Transverse colon (tissue), 4 donors: ENCODE results near the gene TENT5C. TPM values are rescaled to one million over a fixed set of nuclear protein-coding genes. Genes with fewer than 3 reads are reported as not detected.

Source experiments
- DNase-seq: peaks from one replicate; pipeline ENCODE4 v3.0.0-alpha.2; 2019
- H3K27ac ChIP-seq, 4 donors: fragments of 200-600 bp; sonication (generic); 2 replicates each; pipeline ENCODE4 v1.5.1; 2016 to 2018; ENCODE audit warnings: inconsistent platforms in 4 of 4
- H3K27me3 ChIP-seq: fragments of 200-600 bp; sonication (generic); 2 replicates; pipeline ENCODE4 v1.5.1; 2017; ENCODE audit warnings: inconsistent platforms
- H3K36me3 ChIP-seq, 4 donors: fragments of 200-600 bp; sonication (generic); 2 replicates each; pipeline ENCODE4 v1.5.1; 2017 to 2019; ENCODE audit warnings: inconsistent platforms in 4 of 4
- H3K4me1 ChIP-seq, 4 donors: fragments of 200-600 bp; sonication (generic); 2 replicates each; pipeline ENCODE4 v1.5.1; 2017 to 2020; ENCODE audit warnings: inconsistent platforms in 4 of 4
- H3K4me3 ChIP-seq, 4 donors: fragments of 200-600 bp; sonication (generic); 1 replicate in 1 of 4; 2 replicates in 3 of 4; pipeline versions ENCODE4 v1.5.1 to v1.6.1; 2017 to 2019; ENCODE audit warnings: inconsistent platforms in 4 of 4
- H3K9me3 ChIP-seq, 2 donors: fragments of 200-600 bp; sonication (generic); 2 replicates each; pipeline ENCODE4 v1.5.1; 2017 to 2019; ENCODE audit warnings: inconsistent platforms in 2 of 2
- CTCF ChIP-seq, 5 experiments: fragments of 200-600 bp in 3 of 5; fragments of 450-650 bp in 2 of 5; sonication (generic) in 3 of 5; IDR thresholded peaks; 1 replicate in 2 of 5; 2 replicates in 3 of 5; pipeline ENCODE4 v1.5.1; 2016 to 2017; ENCODE audit warnings: antibody characterized with exemption in 5 of 5, inconsistent platforms in 3 of 5, mild to moderate bottlenecking in 2 of 5, moderate library complexity in 1 of 5
- EP300 ChIP-seq: sonication (generic); formaldehyde crosslinking; IDR thresholded peaks from one replicate; pipeline ENCODE4 v1.6.1; 2017; ENCODE audit warnings: antibody characterized with exemption, low read depth
- POLR2A ChIP-seq: fragments of 450-650 bp; IDR thresholded peaks from one replicate; pipeline ENCODE4 v1.6.1; 2016; ENCODE audit warnings: antibody characterized with exemption, mild to moderate bottlenecking, moderate library complexity
- POLR2AphosphoS5 ChIP-seq, 3 donors: sonication (generic); formaldehyde crosslinking; IDR thresholded peaks; one replicate each; pipeline ENCODE4 v1.6.1; 2016; ENCODE audit warnings: antibody characterized with exemption in 3 of 3
- WGBS, 2 donors: methylation state at CpG; one replicate each; pipeline ENCODE4 v1.1.5; 2018; ENCODE audit warnings: low coverage in 1 of 2; 5-methylcytosine and 5-hydroxymethylcytosine counted together
- in situ Hi-C, 4 donors: fragments of 200-750 bp; cut with MboI; loops; one replicate each; pipeline versions ENCODE4 v1.15.0 to v1.15.1; 2017; ENCODE audit warnings: low sequenced_read_pairs in 3 of 4, low pct_ligation_motif_present in 1 of 4, low pct_unique_long_range_greater_than_20kb in 1 of 4
- intact Hi-C: fragments of 100-400 bp; cut with DNase I; formaldehyde crosslinking; loops from one replicate; pipeline ENCODE4 v1.15.1; 2023; ENCODE audit warnings: low total_unique reads
- total RNA-seq, 4 donors: library from RNA; depleted of rRNA; stranded (reverse); fragments of >200 nt; gene quantifications; one replicate each; pipeline ENCODE4 v1.1.0, GENCODE V29; 2016

The TENT5C gene
- total RNA-seq, 4 donors from 2014 or later: 3.4 to 30.8 (median 18.1) TPM

- 87% methylated on average over 5 of the region's 5 CpGs; no CpG with 5 or more reads in 1 of the 2 donors for WGBS, 2 donors
- TF ChIP-seq EP300 (no peak), POLR2AphosphoS5 (IDR thresholded peaks at IDR 0.05) (no peak), CTCF (IDR thresholded peaks at IDR 0.05) (no peak), POLR2A (no peak)
- H3K36me3 ChIP-seq: no peaks in the 10 kb centered on the region
- H3K27ac ChIP-seq: peak overlapping the region in 2 of 4 donors; percentile 17 to 67
- no peak overlapping the region for H3K4me3 ChIP-seq
- H3K27me3 ChIP-seq: no peaks in the 10 kb centered on the region
- in situ Hi-C loops: no loop called here
- DNase-seq: no peak
- intact Hi-C loops: no loop called here
- no peaks in the 10 kb centered on the region for H3K4me1 ChIP-seq
- H3K9me3 ChIP-seq: no peaks in the 10 kb centered on the region
These were observed 28.1 kb downstream of the TENT5C start for GRCh38 chr1:117633936-117634335.

DNA sequence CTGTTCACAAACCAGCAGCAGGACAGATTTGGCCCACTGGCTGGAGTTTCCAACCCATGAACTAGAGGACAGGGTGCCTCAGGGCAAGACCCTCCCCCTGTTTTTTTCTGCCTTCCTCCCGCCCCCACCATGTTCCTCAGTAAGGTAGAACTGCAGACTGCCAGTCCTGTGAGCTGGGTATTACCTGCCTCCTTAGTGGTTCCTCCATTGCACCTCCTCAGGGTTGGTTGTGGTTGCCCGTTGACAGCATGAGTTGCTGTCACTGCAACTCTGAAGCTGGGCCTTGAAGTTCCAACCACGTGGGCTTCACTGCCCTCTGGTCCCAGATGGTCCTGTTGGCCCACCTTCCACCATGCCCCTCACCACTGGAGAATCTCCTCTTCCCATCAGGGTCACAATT is 28.8 kb downstream of the TENT5C start:
- H3K27me3 ChIP-seq: no peaks in the 10 kb centered on the region
- intact Hi-C loops (no loop called here), in situ Hi-C loops (no loop called here)
- no peaks in the 10 kb centered on the region for H3K9me3 ChIP-seq
- no peaks in the 10 kb centered on the region for H3K36me3 ChIP-seq
- TF ChIP-seq POLR2AphosphoS5 (IDR thresholded peaks at IDR 0.05) (no peak), EP300 (no peak), CTCF (IDR thresholded peaks at IDR 0.05) (no peak), POLR2A (no peak)
- 85 to 88% methylated on average over 1 to 3 of the region's 3 CpGs for WGBS, 2 donors
- H3K27ac ChIP-seq: peak overlapping the region in 1 of 4 donors; percentile 67
- H3K4me3 ChIP-seq: no peak overlapping the region
- H3K4me1 ChIP-seq: no peaks in the 10 kb centered on the region
- no peak for DNase-seq

- Histone ChIP-seq H3K4me1 (no peaks in the 10 kb centered on the region), H3K9me3 (no peaks in the 10 kb centered on the region), H3K4me3 (no peak overlapping the region), H3K36me3 (no peaks in the 10 kb centered on the region), H3K27ac (no peak overlapping the region), H3K27me3 (no peaks in the 10 kb centered on the region)
- no peak for TF ChIP-seq POLR2AphosphoS5 (IDR thresholded peaks at IDR 0.05)
- in situ Hi-C loops (no loop called here), intact Hi-C loops (no loop called here)
- no peak for DNase-seq
- 92 to 94% methylated on average over 3 of the region's 3 CpGs for whole genome bisulfite sequencing, 2 donors
These were observed 30.0 kb downstream of the TENT5C start for GRCh38 chr1:117635805-117636204.

DNA sequence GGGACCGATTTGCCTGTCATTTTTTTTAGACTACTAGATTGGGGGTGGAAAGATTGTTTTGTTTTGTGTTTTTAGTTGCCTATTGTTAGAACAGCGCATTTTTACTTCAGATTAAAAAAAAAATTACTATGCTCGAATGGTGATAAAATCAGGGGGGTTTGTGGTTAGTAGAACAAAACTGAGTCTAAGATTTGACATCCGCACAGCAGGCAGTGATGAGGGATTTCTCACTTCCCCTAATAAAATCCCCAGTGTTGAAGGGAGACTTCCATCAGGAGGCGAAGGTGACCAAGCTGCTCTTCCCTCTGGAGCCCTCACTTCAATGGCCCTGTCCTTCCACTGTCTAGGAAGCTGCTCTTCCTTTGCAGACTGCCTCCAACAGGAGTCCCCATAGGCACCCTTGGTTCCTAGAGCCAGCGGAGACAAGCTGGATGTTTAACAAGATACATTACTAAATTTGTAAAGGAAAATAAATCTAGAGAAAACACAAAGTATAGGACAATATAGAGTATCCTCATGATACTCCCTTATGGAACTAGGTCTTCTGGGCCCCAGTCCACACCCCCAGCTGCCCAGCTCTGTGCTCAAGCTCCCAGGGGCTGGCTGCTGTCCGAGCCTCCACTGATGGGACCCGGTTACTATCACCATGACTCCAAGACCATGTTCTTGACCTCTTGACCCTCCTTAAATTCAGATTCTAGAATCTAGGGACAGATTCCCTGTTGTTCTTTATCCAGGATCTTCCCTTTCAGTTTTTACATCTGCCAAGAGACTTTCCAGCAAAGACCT is 31.0 kb downstream of the TENT5C start:
- H3K27ac ChIP-seq: peak overlapping the region in 2 of 4 donors; percentile 37 to 44
- no peak for DNase-seq
- H3K9me3 ChIP-seq: no peaks in the 10 kb centered on the region
- no peak overlapping the region for H3K4me3 ChIP-seq
- no peak for TF ChIP-seq EP300
- TF ChIP-seq CTCF (IDR thresholded peaks at IDR 0.05): no peak
- no peak for TF ChIP-seq POLR2A
- no peak for TF ChIP-seq POLR2AphosphoS5 (IDR thresholded peaks at IDR 0.05)
- in situ Hi-C loops: no loop called here
- intact Hi-C loops: no loop called here
- WGBS, 2 donors: 82 to 88% methylated on average over 3 to 8 of the region's 8 CpGs
- no peaks in the 10 kb centered on the region for H3K27me3 ChIP-seq
- H3K4me1 ChIP-seq: no peaks in the 10 kb centered on the region
- no peaks in the 10 kb centered on the region for H3K36me3 ChIP-seq

DNA sequence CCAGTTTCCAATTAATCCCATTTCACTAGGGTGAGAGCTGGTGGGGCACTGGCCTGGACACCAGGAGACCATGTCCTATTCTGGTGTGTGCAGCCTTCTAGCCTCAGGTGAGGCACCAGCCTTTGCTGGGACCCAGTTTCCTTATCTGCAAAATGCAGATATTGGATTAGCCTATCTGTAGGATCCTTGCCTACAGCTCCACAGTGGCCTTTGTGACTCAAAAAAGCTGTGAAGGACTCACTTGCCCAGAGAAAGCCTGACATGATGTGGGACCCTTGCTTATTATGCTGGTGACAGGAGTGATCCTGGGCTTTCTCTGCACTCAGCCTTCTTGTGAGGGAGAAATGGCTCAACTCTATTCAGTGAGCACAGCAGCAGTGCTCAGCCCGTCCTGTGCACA is 32.3 kb downstream of the TENT5C start:
- in situ Hi-C loops (no loop called here), intact Hi-C loops (no loop called here)
- TF ChIP-seq POLR2AphosphoS5 (IDR thresholded peaks at IDR 0.05) (no peak), POLR2A (no peak), EP300 (no peak), CTCF (IDR thresholded peaks at IDR 0.05) (no peak)
- H3K9me3 ChIP-seq: no peaks in the 10 kb centered on the region
- DNase-seq: no peak
- H3K36me3 ChIP-seq: no peaks in the 10 kb centered on the region
- no peaks in the 10 kb centered on the region for H3K4me1 ChIP-seq
- no peak overlapping the region for H3K4me3 ChIP-seq
- H3K27ac ChIP-seq: peak overlapping the region in 2 of 4 donors; percentile 37 to 44
- no peaks in the 10 kb centered on the region for H3K27me3 ChIP-seq
- WGBS, 2 donors: 0% methylated on average over 1 of the region's 1 CpG; no CpG with 5 or more reads in 1 of the 2 donors
